MM.1S (cell line): ENCODE data around the gene TMEM260.

ENCODE experiments used
- DNase-seq: peaks from one replicate; pipeline ENCODE4 v3.0.0-alpha.2; 2015
- H2AFZ ChIP-seq: fragments of 300-600 bp; sonication (generic); 2 replicates; pipeline ENCODE4 v1.6.0; 2016; ENCODE audit warnings: antibody characterized with exemption, low read length
- H3F3A ChIP-seq: fragments of 300-600 bp; sonication (generic); 2 replicates; pipeline ENCODE4 v1.6.1; 2016; ENCODE audit warnings: mild to moderate bottlenecking, antibody characterized with exemption, low read length, moderate library complexity, mixed read lengths; ENCODE audit not compliant: insufficient read depth
- H3K27ac ChIP-seq: fragments of 300-600 bp; sonication (generic); 2 replicates; pipeline ENCODE4 v1.5.1; 2016; ENCODE audit warnings: mild to moderate bottlenecking, low read length
- H3K27me3 ChIP-seq: fragments of 300-600 bp; sonication (generic); replicated peaks from 2 replicates; pipeline ENCODE4 v1.6.0; 2016; ENCODE audit warnings: low read length; ENCODE audit not compliant: insufficient read depth
- H3K36me3 ChIP-seq: fragments of 300-600 bp; sonication (generic); replicated peaks from 2 replicates; pipeline ENCODE4 v1.6.1; 2016; ENCODE audit warnings: mild to moderate bottlenecking, low read length, mixed read lengths; ENCODE audit not compliant: insufficient read depth
- H3K4me1 ChIP-seq: fragments of 300-600 bp; sonication (generic); 2 replicates; pipeline ENCODE4 v1.6.1; 2016; ENCODE audit warnings: low read length, mixed read lengths
- H3K4me2 ChIP-seq: fragments of 300-600 bp; sonication (generic); 2 replicates; pipeline ENCODE4 v1.6.0; 2016; ENCODE audit warnings: low read depth, low read length
- H3K4me3 ChIP-seq: fragments of 300-600 bp; sonication (generic); 2 replicates; pipeline ENCODE4 v1.5.1; 2016; ENCODE audit warnings: low read length, mixed read lengths
- H3K79me2 ChIP-seq: fragments of 300-600 bp; sonication (generic); 2 replicates; pipeline ENCODE4 v1.6.1; 2016; ENCODE audit warnings: mixed run types, low read length, mixed read lengths
- H3K9ac ChIP-seq: fragments of 300-600 bp; sonication (generic); 2 replicates; pipeline ENCODE4 v1.6.1; 2016; ENCODE audit warnings: low read length, mixed read lengths
- H3K9me2 ChIP-seq: fragments of 300-600 bp; sonication (generic); replicated peaks from 2 replicates; pipeline ENCODE4 v1.6.1; 2016; ENCODE audit warnings: mild to moderate bottlenecking, low read length, mixed read lengths; ENCODE audit not compliant: insufficient read depth
- H3K9me3 ChIP-seq: fragments of 300-600 bp; sonication (generic); replicated peaks from 2 replicates; pipeline ENCODE4 v1.6.1; 2016; ENCODE audit warnings: mild to moderate bottlenecking, low read length, mixed read lengths; ENCODE audit not compliant: insufficient read depth
- H4K20me1 ChIP-seq: fragments of 300-600 bp; sonication (generic); 2 replicates; pipeline ENCODE4 v1.6.1; 2016; ENCODE audit warnings: mild to moderate bottlenecking, low read length, moderate library complexity, mixed read lengths; ENCODE audit not compliant: insufficient read depth
- CTCF ChIP-seq: fragments of 300-600 bp; sonication (generic); IDR thresholded peaks from 2 replicates; pipeline ENCODE4 v1.5.1; 2016; ENCODE audit warnings: antibody characterized with exemption, low read length, mixed read lengths
- EZH2 ChIP-seq: fragments of 300-600 bp; sonication (generic); optimal IDR thresholded peaks from 2 replicates; pipeline ENCODE3; 2017; ENCODE audit warnings: low read depth, mild to moderate bottlenecking, antibody characterized with exemption, low read length, mixed read lengths
- EZH2phosphoT487 ChIP-seq: fragments of 300-600 bp; sonication (generic); IDR thresholded peaks from 2 replicates; pipeline ENCODE4 v1.6.1; 2018; ENCODE audit warnings: antibody characterized with exemption, low read length

The TMEM260 gene

GRCh38 chr14:56592746-56593544 is 13.3 kb downstream of the TMEM260 start:
- TF ChIP-seq CTCF (no peak), EZH2 (no peak), EZH2phosphoT487 (no peak)
- H3K9ac ChIP-seq: no peak overlapping the region
- no peaks in the 10 kb centered on the region for H3F3A ChIP-seq
- H4K20me1 ChIP-seq: no peaks in the 10 kb centered on the region
- DNase-seq: no peak
- H3K79me2 ChIP-seq: no peaks in the 10 kb centered on the region
- H3K9me2 ChIP-seq: no peaks in the 10 kb centered on the region
- H3K27me3 ChIP-seq: no peaks in the 10 kb centered on the region
- no peak overlapping the region for H3K4me3 ChIP-seq
- no peak overlapping the region for H2AFZ ChIP-seq
- H3K4me1 ChIP-seq: no peaks in the 10 kb centered on the region
- H3K9me3 ChIP-seq: no peaks in the 10 kb centered on the region
- H3K27ac ChIP-seq: no peak overlapping the region
- H3K36me3 ChIP-seq: no peaks in the 10 kb centered on the region
- no peak overlapping the region for H3K4me2 ChIP-seq

DNA sequence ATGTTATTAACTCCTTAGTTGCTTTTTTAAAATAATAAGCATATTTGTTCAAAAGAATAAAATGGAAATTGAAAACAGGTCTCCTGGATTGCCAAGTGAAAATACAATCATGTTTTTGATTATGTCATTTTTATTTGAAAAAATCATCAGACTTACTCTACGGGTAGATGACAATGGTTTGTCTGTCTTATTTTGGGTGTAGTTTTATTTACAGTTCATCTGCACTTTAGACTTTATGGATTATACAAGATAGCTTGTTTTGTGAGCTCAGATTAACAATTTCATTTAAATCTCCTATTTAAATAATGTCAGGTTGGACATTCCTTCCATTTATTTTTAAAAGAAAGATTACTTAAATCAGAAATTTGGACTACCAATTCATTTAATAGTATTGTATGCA is 14.8 kb downstream of the TMEM260 start:
- Histone ChIP-seq H3K9me3 (no peaks in the 10 kb centered on the region), H3K27me3 (no peaks in the 10 kb centered on the region), H3K4me3 (no peak overlapping the region), H4K20me1 (no peaks in the 10 kb centered on the region), H2AFZ (no peak overlapping the region), H3K79me2 (no peaks in the 10 kb centered on the region), H3K36me3 (no peaks in the 10 kb centered on the region), H3K27ac (no peak overlapping the region), H3K9me2 (no peaks in the 10 kb centered on the region), H3K9ac (no peak overlapping the region), H3K4me1 (no peaks in the 10 kb centered on the region), H3F3A (no peaks in the 10 kb centered on the region), H3K4me2 (no peak overlapping the region)
- DNase-seq: no peak
- no peak for TF ChIP-seq EZH2phosphoT487
- no peak for TF ChIP-seq CTCF
- TF ChIP-seq EZH2: no peak

DNA sequence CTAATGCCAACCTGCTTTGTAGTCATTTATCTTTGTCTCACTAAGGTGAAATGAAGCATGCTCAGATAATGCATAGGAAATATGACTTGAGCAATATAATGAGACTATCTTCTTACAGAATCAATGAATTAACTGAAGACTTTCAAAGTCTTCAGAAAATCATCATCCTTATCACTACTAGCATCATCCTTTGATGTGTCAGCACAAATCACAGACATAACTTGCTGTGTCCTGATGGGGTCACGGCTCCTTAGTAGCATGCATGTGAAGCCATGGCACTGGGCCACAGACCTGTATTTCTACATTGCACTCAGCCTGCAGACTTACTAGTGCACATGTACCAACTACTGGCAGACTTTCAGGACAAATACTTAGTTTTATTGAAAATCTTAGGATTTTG is 18.9 kb downstream of the TMEM260 start:
- H3K79me2 ChIP-seq: no peaks in the 10 kb centered on the region
- no peak overlapping the region for H3K27ac ChIP-seq
- TF ChIP-seq EZH2: no peak
- no peak for TF ChIP-seq CTCF
- TF ChIP-seq EZH2phosphoT487: no peak
- no peak for DNase-seq
- H3K9me2 ChIP-seq: no peaks in the 10 kb centered on the region
- no peak overlapping the region for H3K4me3 ChIP-seq
- no peaks in the 10 kb centered on the region for H3K36me3 ChIP-seq
- H3K9me3 ChIP-seq: no peaks in the 10 kb centered on the region
- H3K4me1 ChIP-seq: no peaks in the 10 kb centered on the region
- H2AFZ ChIP-seq: no peak overlapping the region
- H4K20me1 ChIP-seq: no peaks in the 10 kb centered on the region
- no peaks in the 10 kb centered on the region for H3F3A ChIP-seq
- no peaks in the 10 kb centered on the region for H3K27me3 ChIP-seq
- no peak overlapping the region for H3K4me2 ChIP-seq
- H3K9ac ChIP-seq: no peak overlapping the region
